Fibroblast of villous mesenchyme (primary cell): Measurements from ENCODE around the gene PRPS1. TPM values are rescaled to one million over a fixed set of nuclear protein-coding genes. Genes with fewer than 3 reads are reported as not detected.

Experiments
- DNase-seq: peaks from one replicate; pipeline ENCODE4 v3.0.0-alpha.2; 2010; ENCODE audit warnings: low read depth
- H3K4me3 ChIP-seq: 2 replicates; pipeline ENCODE4 v1.5.1; 2011; ENCODE audit warnings: low read depth, mild to moderate bottlenecking, low read length
- total RNA-seq: library from RNA; depleted of rRNA; stranded (reverse); fragments of >200 nt; gene quantifications from 2 replicates; pipeline ENCODE4 v1.2.3, GENCODE V29; 2012
- TF ChIP-seq, protein P1 (sequence below): IDR thresholded peaks from 2 replicates; pipeline ENCODE4 v1.5.1; 2012; ENCODE audit warnings: low read depth, mild to moderate bottlenecking, low read length; ENCODE audit not compliant: insufficient read depth

The PRPS1 gene
- total RNA-seq, 1 donor, result 76.9 TPM

DNA sequence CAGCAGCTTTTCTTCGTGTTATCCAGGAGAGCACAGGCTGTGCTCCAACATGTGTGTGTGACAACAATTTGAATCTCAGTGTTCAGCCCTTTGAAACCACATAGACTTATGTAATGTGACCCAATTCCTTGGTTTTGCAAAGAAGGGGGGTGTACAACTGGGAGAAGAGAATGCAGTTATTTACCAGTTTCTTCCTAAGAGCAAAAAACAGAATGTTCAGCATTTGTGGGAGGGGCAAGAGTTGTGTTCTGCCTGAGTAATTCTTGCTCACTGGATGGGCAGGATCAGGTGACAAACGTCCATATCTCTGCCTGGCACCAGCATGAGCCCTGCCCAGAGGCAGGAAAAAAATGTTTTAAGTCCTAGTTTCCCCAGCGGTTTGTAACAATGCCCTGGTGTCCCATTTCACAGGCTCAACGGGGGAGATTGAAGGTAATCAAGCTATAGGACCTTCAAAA, 72.0 kb downstream of the PRPS1 start:
- DNase-seq, result peak; percentile 84

More for the DNA sequence above, 72.0 kb downstream of the PRPS1 start:
- H3K4me3 ChIP-seq, result no peak overlapping the region
- TF ChIP-seq, protein P1, sequence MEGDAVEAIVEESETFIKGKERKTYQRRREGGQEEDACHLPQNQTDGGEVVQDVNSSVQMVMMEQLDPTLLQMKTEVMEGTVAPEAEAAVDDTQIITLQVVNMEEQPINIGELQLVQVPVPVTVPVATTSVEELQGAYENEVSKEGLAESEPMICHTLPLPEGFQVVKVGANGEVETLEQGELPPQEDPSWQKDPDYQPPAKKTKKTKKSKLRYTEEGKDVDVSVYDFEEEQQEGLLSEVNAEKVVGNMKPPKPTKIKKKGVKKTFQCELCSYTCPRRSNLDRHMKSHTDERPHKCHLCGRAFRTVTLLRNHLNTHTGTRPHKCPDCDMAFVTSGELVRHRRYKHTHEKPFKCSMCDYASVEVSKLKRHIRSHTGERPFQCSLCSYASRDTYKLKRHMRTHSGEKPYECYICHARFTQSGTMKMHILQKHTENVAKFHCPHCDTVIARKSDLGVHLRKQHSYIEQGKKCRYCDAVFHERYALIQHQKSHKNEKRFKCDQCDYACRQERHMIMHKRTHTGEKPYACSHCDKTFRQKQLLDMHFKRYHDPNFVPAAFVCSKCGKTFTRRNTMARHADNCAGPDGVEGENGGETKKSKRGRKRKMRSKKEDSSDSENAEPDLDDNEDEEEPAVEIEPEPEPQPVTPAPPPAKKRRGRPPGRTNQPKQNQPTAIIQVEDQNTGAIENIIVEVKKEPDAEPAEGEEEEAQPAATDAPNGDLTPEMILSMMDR, result no peak

Other genes with a start within 250 kb of the PRPS1 start
- under 0.01 TPM in 1 of 2 replicates, not detected in the other for gene FRMPD3, start 178.9 kb upstream of the PRPS1 start, total RNA-seq
- 16.0 and 25.8 TPM in 2 replicates for gene TSC22D3, start 147.3 kb downstream of the PRPS1 start, total RNA-seq
- gene NCBP2L, start 149.2 kb downstream of the PRPS1 start, total RNA-seq, result not detected in 2 replicates
- 21.6 and 33.2 TPM in 2 replicates for gene MID2, start 197.4 kb downstream of the PRPS1 start, total RNA-seq